H9 (cell line): ENCODE data around the gene PRKAR2B. TPM values are rescaled to one million over a fixed set of nuclear protein-coding genes. Genes with fewer than 3 reads are reported as not detected.

ENCODE experiments used
- DNase-seq: peaks from one replicate; pipeline ENCODE4 v3.0.0-alpha.2; 2017
- H2AFZ ChIP-seq: one replicate; pipeline ENCODE4 v1.6.1; 2013; ENCODE audit warnings: mild to moderate bottlenecking, low read length, control low read depth, moderate library complexity
- H2AK5ac ChIP-seq: 2 replicates; pipeline ENCODE4 v1.6.1; 2013; ENCODE audit warnings: low read length, control low read depth, mixed read lengths; ENCODE audit not compliant: insufficient read length
- H2BK120ac ChIP-seq: one replicate; pipeline ENCODE4 v1.6.1; 2013; ENCODE audit warnings: low read depth, mild to moderate bottlenecking, low read length, control low read depth, inconsistent platforms; ENCODE audit not compliant: poor library complexity, severe bottlenecking
- H2BK12ac ChIP-seq: 2 replicates; pipeline ENCODE4 v1.6.1; 2013; ENCODE audit warnings: low read length, control low read depth, mixed read lengths, low read depth; ENCODE audit not compliant: insufficient read length
- H2BK15ac ChIP-seq: 2 replicates; pipeline ENCODE4 v1.6.1; 2013; ENCODE audit warnings: low read depth, low read length, control low read depth
- H2BK20ac ChIP-seq: one replicate; pipeline ENCODE4 v1.6.1; 2013; ENCODE audit warnings: low read depth, mild to moderate bottlenecking, low read length, control low read depth, inconsistent platforms; ENCODE audit not compliant: poor library complexity, severe bottlenecking
- H2BK5ac ChIP-seq: 2 replicates; pipeline ENCODE4 v1.6.1; 2013; ENCODE audit warnings: low read length, control low read depth, mixed read lengths; ENCODE audit not compliant: insufficient read length
- H3K14ac ChIP-seq: 2 replicates; pipeline ENCODE4 v1.6.1; 2013; ENCODE audit warnings: low read length, control low read depth; ENCODE audit not compliant: insufficient read depth
- H3K18ac ChIP-seq: 2 replicates; pipeline ENCODE4 v1.6.1; 2013; ENCODE audit warnings: low read depth, mild to moderate bottlenecking, mixed read lengths, low read length, control low read depth; ENCODE audit not compliant: insufficient read length
- H3K23ac ChIP-seq: 2 replicates; pipeline ENCODE4 v1.6.1; 2013; ENCODE audit warnings: low read length, control low read depth, mixed read lengths, low read depth; ENCODE audit not compliant: insufficient read length
- H3K23me2 ChIP-seq: 2 replicates; pipeline ENCODE4 v1.6.1; 2013; ENCODE audit warnings: low read depth, mild to moderate bottlenecking, mixed read lengths, low read length, control low read depth; ENCODE audit not compliant: insufficient read length, poor library complexity, severe bottlenecking
- H3K27ac ChIP-seq: 2 replicates; pipeline ENCODE4 v1.5.1; 2013; ENCODE audit warnings: low read length, control low read depth, mixed read lengths, low read depth; ENCODE audit not compliant: insufficient read length
- H3K27me3 ChIP-seq: 2 replicates; pipeline ENCODE4 v1.6.1; 2013; ENCODE audit warnings: low read length, control low read depth, inconsistent platforms; ENCODE audit not compliant: insufficient read depth
- H3K4ac ChIP-seq: 2 replicates; pipeline ENCODE4 v1.6.1; 2013; ENCODE audit warnings: low read depth, mild to moderate bottlenecking, control low read depth, inconsistent platforms, low read length, moderate library complexity
- H3K4me1 ChIP-seq: 2 replicates; pipeline ENCODE4 v1.6.1; 2013; ENCODE audit warnings: low read length, control low read depth, inconsistent platforms; ENCODE audit not compliant: insufficient read depth
- H3K4me2 ChIP-seq: 2 replicates; pipeline ENCODE4 v1.6.1; 2013; ENCODE audit warnings: low read length, control low read depth, mixed read lengths; ENCODE audit not compliant: insufficient read length, insufficient read depth
- H3K56ac ChIP-seq: 2 replicates; pipeline ENCODE4 v1.6.1; 2013; ENCODE audit warnings: low read depth, mild to moderate bottlenecking, mixed read lengths, low read length, control low read depth; ENCODE audit not compliant: insufficient read length
- H3K79me1 ChIP-seq: 2 replicates; pipeline ENCODE4 v1.6.1; 2013; ENCODE audit warnings: low read depth, mild to moderate bottlenecking, moderate library complexity, low read length, control low read depth, inconsistent platforms; ENCODE audit not compliant: insufficient read depth, poor library complexity, severe bottlenecking
- H3K79me2 ChIP-seq: 2 replicates; pipeline ENCODE4 v1.6.1; 2013; ENCODE audit warnings: low read length, control low read depth, inconsistent platforms; ENCODE audit not compliant: insufficient read depth
- H3K9ac ChIP-seq: 2 replicates; pipeline ENCODE4 v1.6.1; 2013; ENCODE audit warnings: low read length, control low read depth, mixed read lengths; ENCODE audit not compliant: insufficient read length; ENCODE audit errors: extremely low read depth
- H3K9me3 ChIP-seq: one replicate; pipeline ENCODE4 v1.6.1; 2013; ENCODE audit warnings: low read depth, low read length, inconsistent platforms; ENCODE audit not compliant: control insufficient read depth
- H3T11ph ChIP-seq: one replicate; pipeline ENCODE4 v1.6.1; 2013; ENCODE audit warnings: mild to moderate bottlenecking, low read length, control low read depth, inconsistent platforms
- H4K20me1 ChIP-seq: one replicate; pipeline ENCODE4 v1.6.1; 2013; ENCODE audit not compliant: control insufficient read depth, insufficient read length, insufficient read depth
- H4K5ac ChIP-seq: 2 replicates; pipeline ENCODE4 v1.6.1; 2013; ENCODE audit warnings: low read depth, mild to moderate bottlenecking, mixed read lengths, low read length, control low read depth; ENCODE audit not compliant: insufficient read length
- H4K8ac ChIP-seq: replicated peaks from 2 replicates; pipeline ENCODE4 v1.6.1; 2013; ENCODE audit warnings: low read length, control low read depth, mixed read lengths, low read depth; ENCODE audit not compliant: insufficient read length
- H4K91ac ChIP-seq: 2 replicates; pipeline ENCODE4 v1.6.1; 2013; ENCODE audit warnings: low read depth, mild to moderate bottlenecking, moderate library complexity, mixed read lengths, low read length, control low read depth; ENCODE audit not compliant: insufficient read length
- H3K27ac Mint-ChIP-seq, 3 experiments: 2 replicates in 2 of 3; 3 replicates in 1 of 3; pipeline ENCODE4 v1.8.0; 2020 to 2021; ENCODE audit warnings: mixed read lengths in 3 of 3, mild to moderate bottlenecking in 1 of 3, moderate library complexity in 1 of 3
- H3K27me3 Mint-ChIP-seq: 2 replicates; pipeline ENCODE4 v1.8.0; 2021; ENCODE audit warnings: low read depth, mild to moderate bottlenecking, moderate library complexity, mixed read lengths
- H3K36me3 Mint-ChIP-seq, 3 experiments: 2 replicates in 2 of 3; 3 replicates in 1 of 3; pipeline ENCODE4 v1.8.0; 2020 to 2021; ENCODE audit warnings: low read depth in 3 of 3, mixed read lengths in 3 of 3; ENCODE audit not compliant: insufficient read depth in 1 of 3
- H3K4me1 Mint-ChIP-seq, 2 experiments: 2 replicates each; pipeline ENCODE4 v1.8.0; 2020; ENCODE audit warnings: mixed read lengths in 2 of 2
- H3K4me3 Mint-ChIP-seq, 2 experiments: 2 replicates in 1 of 2; 3 replicates in 1 of 2; pipeline ENCODE4 v1.8.0; 2020 to 2021; ENCODE audit warnings: mild to moderate bottlenecking in 2 of 2, mixed read lengths in 2 of 2, moderate library complexity in 1 of 2
- H3K9me3 Mint-ChIP-seq, 2 experiments: 2 replicates in 1 of 2; 3 replicates in 1 of 2; pipeline ENCODE4 v1.8.0; 2020; ENCODE audit warnings: mild to moderate bottlenecking in 2 of 2, mixed read lengths in 2 of 2, moderate library complexity in 1 of 2
- WGBS: extraction: QIAGEN DNeasy Blood & Tissue Kit; methylation state at CpG from one replicate; pipeline ENCODE4 v1.1.7; 2013; ENCODE audit warnings: missing lambda C conversion rate, low lambda C conversion rate, mixed read lengths; ENCODE audit not compliant: insufficient read length; ENCODE audit errors: extremely low coverage; 5-methylcytosine and 5-hydroxymethylcytosine counted together
- total RNA-seq: library from RNA; stranded (reverse); gene quantifications from 2 replicates; pipeline ENCODE4 v1.2.1, GENCODE V29; 2021
- TF ChIP-seq, protein P1 (sequence below): fragments of 200-600 bp; sonication (generic); conservative IDR thresholded peaks from 3 replicates; pipeline ENCODE4 v1.8.0; 2021; ENCODE audit warnings: antibody characterized with exemption, mild to moderate bottlenecking

The PRKAR2B gene
- total RNA-seq, 1 experiment from 2014 or later, result 16.6 TPM

DNA sequence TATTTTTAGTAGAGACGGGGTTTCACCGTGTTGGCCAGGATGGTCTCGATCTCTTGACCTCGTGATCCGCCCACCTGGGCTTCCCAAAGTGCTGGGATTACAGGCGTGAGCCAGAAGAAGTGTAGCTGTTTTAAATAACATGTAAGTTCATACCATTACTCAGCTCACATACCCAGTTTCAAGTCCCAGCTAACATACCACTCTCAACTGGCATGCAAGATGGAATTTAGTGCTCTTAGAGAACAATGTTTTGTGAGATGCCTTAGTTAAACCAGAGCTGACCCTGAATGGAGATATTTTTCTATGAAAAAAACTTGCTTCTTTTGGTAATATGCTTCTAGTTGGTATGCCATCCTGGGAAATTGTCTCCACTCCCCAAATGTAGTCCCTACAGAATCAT, 161.6 kb downstream of the PRKAR2B start:
- Histone ChIP-seq H2BK20ac (no peak overlapping the region), H3K9me3 (no peaks in the 10 kb centered on the region), H3K79me1 (no peaks in the 10 kb centered on the region), H3K27me3 (no peaks in the 10 kb centered on the region), H2AFZ (no peak overlapping the region), H3K9ac (no peak overlapping the region), H2BK12ac (no peak overlapping the region), H2BK5ac (no peak overlapping the region), H3T11ph (no peak overlapping the region), H3K4me1 (no peaks in the 10 kb centered on the region), H2BK15ac (no peak overlapping the region), H4K5ac (no peak overlapping the region), H2AK5ac (no peak overlapping the region), H3K56ac (no peak overlapping the region), H3K4me2 (no peak overlapping the region), H3K18ac (no peak overlapping the region), H4K20me1 (no peaks in the 10 kb centered on the region), H3K14ac (no peak overlapping the region), H3K27ac (no peak overlapping the region), H3K79me2 (no peaks in the 10 kb centered on the region), H3K23ac (no peak overlapping the region), H4K91ac (no peak overlapping the region), H3K23me2 (no peaks in the 10 kb centered on the region), H2BK120ac (no peak overlapping the region), H3K4ac (no peak overlapping the region), H4K8ac (no peak overlapping the region)
- TF ChIP-seq, protein P1, sequence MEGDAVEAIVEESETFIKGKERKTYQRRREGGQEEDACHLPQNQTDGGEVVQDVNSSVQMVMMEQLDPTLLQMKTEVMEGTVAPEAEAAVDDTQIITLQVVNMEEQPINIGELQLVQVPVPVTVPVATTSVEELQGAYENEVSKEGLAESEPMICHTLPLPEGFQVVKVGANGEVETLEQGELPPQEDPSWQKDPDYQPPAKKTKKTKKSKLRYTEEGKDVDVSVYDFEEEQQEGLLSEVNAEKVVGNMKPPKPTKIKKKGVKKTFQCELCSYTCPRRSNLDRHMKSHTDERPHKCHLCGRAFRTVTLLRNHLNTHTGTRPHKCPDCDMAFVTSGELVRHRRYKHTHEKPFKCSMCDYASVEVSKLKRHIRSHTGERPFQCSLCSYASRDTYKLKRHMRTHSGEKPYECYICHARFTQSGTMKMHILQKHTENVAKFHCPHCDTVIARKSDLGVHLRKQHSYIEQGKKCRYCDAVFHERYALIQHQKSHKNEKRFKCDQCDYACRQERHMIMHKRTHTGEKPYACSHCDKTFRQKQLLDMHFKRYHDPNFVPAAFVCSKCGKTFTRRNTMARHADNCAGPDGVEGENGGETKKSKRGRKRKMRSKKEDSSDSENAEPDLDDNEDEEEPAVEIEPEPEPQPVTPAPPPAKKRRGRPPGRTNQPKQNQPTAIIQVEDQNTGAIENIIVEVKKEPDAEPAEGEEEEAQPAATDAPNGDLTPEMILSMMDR, result no peak
- Mint-ChIP-seq H3K4me3 (no peak overlapping the region), H3K27ac (no peak overlapping the region), H3K9me3 (no peaks in the 10 kb centered on the region), H3K27me3 (no peaks in the 10 kb centered on the region), H3K36me3 (peaks cover 7 to 33% (median 29%) of the 10 kb centered on the region in 3 experiments; a peak in 6 of 7 replicates), H3K4me1 (no peaks in the 10 kb centered on the region)
- no peak for DNase-seq
- no CpG with 5 or more reads among the region's 6 CpGs for WGBS
